Mammary epithelial cell (primary cell): ENCODE data around the gene SPATA25.

Experiments
- CTCF ChIP-seq, 2 donors: IDR thresholded peaks in 1 of 2; conservative IDR thresholded peaks in 1 of 2; 2 replicates each; pipeline ENCODE4 v1.5.1; 2011 to 2012; ENCODE audit warnings: inconsistent platforms in 2 of 2, low read length in 2 of 2, mild to moderate bottlenecking in 2 of 2, control low read depth in 1 of 2, low read depth in 1 of 2; ENCODE audit not compliant: insufficient read depth in 1 of 2; ENCODE audit errors: extremely low read depth in 1 of 2
- EZH2 ChIP-seq: IDR thresholded peaks from 2 replicates; pipeline ENCODE4 v1.6.1; 2012; ENCODE audit warnings: low read length, inconsistent platforms, borderline replicate concordance

- TF ChIP-seq CTCF (conservative IDR thresholded peaks at IDR 0.05 in 1 of 2, IDR thresholded peaks at IDR 0.05 in 1 of 2; ENCODE audit: extremely low read depth in 1 of 2, insufficient read depth in 1 of 2, low read depth in 1 of 2, low read length in 2 of 2) (no peak), EZH2 (no peak)
These were observed 39.3 kb upstream of the SPATA25 start for GRCh38 chr20:45926731-45927070.
